ENCODE measurements around the gene BNIP1. TPM values are rescaled to one million over a fixed set of nuclear protein-coding genes. Genes with fewer than 3 reads are reported as not detected.

The BNIP1 gene
- total RNA-seq, 2 donors from 2014 or later = 7.2 to 11.6 TPM

DNA sequence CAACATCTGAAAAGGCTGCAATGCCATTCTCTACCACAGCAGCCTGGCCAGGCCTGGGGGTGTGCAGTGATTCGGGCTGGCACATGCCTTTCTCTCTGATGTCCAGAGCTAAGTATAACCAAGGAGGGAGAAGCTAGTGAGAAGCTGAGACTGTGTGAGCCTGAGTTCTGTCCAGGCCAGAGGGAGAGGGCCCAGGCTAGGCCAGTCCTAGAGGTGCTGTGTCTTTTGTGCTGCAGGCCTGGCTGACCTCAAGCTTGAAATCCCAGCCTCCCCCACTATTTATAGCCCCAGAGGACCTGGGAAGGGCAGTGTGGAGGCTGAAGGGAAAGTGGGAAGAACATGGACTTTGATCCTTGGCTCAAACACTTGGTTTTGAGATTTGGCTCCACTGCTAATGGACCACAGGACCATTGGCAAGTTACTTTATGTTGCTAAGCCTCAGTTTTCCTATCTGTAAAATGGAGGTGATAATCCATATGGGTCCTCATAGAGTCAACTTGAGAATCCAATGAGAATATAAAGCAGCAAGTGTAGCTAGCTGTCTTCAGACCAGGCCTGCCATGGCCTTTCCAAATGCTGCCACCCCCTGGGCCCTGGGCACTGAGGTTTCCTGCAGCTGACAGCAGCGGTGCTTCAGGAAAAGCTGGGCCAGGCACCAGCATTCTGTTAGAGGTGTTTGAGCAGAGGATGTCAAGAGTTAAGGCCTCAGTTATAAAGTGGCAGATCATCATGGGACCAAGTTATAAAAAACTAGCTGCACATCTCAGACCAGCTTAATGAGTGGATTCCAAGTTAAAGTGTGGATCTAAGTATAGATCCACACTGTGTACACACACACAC, 21.1 kb downstream of the BNIP1 start:
- Histone ChIP-seq H3K27ac (peak overlapping the region; percentile 63 to 84), H3K27me3 (no peaks in the 10 kb centered on the region), H3K4me1 (peaks cover 0 to 31% of the 10 kb centered on the region in 2 donors), H3K9me3 (no peaks in the 10 kb centered on the region), H3K36me3 (peaks cover 21% of the 10 kb centered on the region), H3K4me3 (no peak overlapping the region)
- DNase-seq (ENCODE audit: low spot score) = peak; percentile 60
- TF ChIP-seq, protein P1, sequence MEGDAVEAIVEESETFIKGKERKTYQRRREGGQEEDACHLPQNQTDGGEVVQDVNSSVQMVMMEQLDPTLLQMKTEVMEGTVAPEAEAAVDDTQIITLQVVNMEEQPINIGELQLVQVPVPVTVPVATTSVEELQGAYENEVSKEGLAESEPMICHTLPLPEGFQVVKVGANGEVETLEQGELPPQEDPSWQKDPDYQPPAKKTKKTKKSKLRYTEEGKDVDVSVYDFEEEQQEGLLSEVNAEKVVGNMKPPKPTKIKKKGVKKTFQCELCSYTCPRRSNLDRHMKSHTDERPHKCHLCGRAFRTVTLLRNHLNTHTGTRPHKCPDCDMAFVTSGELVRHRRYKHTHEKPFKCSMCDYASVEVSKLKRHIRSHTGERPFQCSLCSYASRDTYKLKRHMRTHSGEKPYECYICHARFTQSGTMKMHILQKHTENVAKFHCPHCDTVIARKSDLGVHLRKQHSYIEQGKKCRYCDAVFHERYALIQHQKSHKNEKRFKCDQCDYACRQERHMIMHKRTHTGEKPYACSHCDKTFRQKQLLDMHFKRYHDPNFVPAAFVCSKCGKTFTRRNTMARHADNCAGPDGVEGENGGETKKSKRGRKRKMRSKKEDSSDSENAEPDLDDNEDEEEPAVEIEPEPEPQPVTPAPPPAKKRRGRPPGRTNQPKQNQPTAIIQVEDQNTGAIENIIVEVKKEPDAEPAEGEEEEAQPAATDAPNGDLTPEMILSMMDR (IDR thresholded peaks at IDR 0.05) = no peak

DNA sequence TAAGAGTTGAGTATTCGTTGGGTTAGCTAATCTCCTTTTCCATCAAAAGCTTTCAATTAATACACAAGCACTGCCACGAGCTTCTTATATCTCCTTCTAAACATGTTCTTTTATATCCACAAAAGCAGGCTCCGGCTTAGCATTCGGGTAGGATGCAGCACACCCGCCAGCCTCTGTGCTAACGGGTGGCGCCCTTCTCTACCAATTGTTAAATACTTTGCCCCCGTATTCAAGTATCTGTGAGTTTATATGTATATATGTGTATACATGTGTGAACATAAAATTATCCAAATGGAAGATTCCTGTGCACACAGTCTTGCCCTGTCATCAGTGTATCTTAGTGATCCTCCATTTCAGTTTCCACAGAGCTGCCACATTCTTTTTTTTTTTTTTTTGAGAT, 27.8 kb downstream of the BNIP1 start:
- H3K4me1 ChIP-seq = peaks cover 0 to 4% of the 10 kb centered on the region in 2 donors
- H3K4me3 ChIP-seq = no peak overlapping the region
- H3K27ac ChIP-seq = no peak overlapping the region
- H3K27me3 ChIP-seq = no peaks in the 10 kb centered on the region
- TF ChIP-seq, protein P1 (IDR thresholded peaks at IDR 0.05) = no peak
- DNase-seq (ENCODE audit: low spot score) = no peak
- H3K36me3 ChIP-seq = no peaks in the 10 kb centered on the region
- no peaks in the 10 kb centered on the region for H3K9me3 ChIP-seq

DNA sequence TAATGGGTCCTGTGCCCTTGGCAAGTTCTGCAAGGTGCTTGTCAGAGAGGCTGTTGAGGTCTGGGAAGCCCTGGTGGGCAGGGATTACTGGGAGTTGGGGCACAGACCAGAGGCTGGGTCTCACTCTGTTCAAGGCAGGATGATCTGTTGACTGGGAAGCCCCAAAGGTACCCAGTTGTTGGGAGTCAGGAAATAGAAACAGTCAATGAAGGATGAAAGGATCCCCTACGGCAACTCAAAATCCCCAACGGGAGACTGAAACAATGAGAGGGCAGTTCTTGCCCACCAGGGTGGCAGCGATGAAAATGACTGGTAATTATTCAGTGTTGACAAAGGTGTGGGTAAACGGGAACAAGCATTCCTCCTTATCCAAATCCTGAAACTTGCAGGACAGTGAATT, 31.2 kb downstream of the BNIP1 start:
- Histone ChIP-seq H3K27ac (no peak overlapping the region), H3K36me3 (no peaks in the 10 kb centered on the region), H3K9me3 (peaks cover 0 to 7% of the 10 kb centered on the region in 2 donors), H3K27me3 (no peaks in the 10 kb centered on the region), H3K4me3 (no peak overlapping the region), H3K4me1 (no peaks in the 10 kb centered on the region)
- DNase-seq (ENCODE audit: low spot score) = no peak
- TF ChIP-seq, protein P1 (IDR thresholded peaks at IDR 0.05) = no peak

DNA sequence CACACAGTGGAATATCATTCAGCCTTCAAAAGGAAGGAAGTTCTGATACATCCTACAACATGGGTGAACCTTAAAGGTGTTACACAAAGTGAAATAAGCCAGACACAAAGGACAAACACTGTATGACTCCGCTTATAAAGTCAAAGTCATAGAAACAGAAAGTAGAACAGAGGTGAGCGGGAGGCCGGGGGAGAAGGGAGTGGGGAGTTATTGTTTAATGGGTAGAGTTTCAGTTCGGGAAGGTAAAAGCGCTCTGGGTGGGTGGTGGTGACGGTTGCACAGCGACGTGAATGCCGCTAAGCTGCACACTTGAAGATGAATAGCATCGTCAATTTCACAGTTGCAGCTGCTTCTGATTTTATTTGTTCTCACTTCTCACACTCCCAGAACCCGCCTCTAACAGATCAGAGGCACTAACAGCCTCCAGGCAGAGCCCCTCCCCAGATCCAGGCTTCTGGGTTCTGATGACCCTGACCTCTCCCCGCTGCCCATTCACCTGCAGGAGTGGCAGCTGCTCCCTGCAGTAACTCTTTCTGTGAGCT, 34.1 kb downstream of the BNIP1 start:
- TF ChIP-seq, protein P1 (IDR thresholded peaks at IDR 0.05) = no peak
- no peak for DNase-seq (ENCODE audit: low spot score)
- no peak overlapping the region for H3K27ac ChIP-seq
- peaks cover 0 to 8% of the 10 kb centered on the region in 2 donors for H3K9me3 ChIP-seq
- no peaks in the 10 kb centered on the region for H3K27me3 ChIP-seq
- no peaks in the 10 kb centered on the region for H3K4me1 ChIP-seq
- no peaks in the 10 kb centered on the region for H3K36me3 ChIP-seq
- no peak overlapping the region for H3K4me3 ChIP-seq

DNA sequence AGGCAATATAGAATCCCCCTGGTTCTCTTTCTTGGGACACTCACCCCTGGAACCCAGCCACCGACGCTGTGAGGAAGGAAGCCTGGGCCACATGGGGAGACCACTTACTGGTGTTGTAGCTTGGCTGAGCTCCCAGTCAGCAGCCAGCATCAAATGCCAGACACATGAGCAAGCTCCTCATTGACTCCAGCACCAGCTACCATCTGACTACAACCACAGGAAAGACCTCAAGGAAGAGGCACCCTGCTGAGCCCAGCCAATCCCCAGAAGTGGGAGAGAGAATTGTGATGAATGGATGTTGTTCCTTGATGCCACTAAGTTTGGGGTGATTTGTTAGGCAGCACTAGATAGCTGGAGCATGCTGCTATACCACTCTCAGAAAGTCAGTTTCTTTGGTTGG, 36.0 kb downstream of the BNIP1 start:
- peaks cover 0 to 8% of the 10 kb centered on the region in 2 donors for H3K9me3 ChIP-seq
- DNase-seq (ENCODE audit: low spot score) = no peak
- H3K27me3 ChIP-seq = no peaks in the 10 kb centered on the region
- no peaks in the 10 kb centered on the region for H3K4me1 ChIP-seq
- TF ChIP-seq, protein P1 (IDR thresholded peaks at IDR 0.05) = no peak
- H3K36me3 ChIP-seq = no peaks in the 10 kb centered on the region
- no peak overlapping the region for H3K27ac ChIP-seq
- H3K4me3 ChIP-seq = no peak overlapping the region

Measured in right atrium auricular region (tissue), 2 donors.